IMR-90 (cell line): ENCODE data around the gene ASB1. TPM values are rescaled to one million over a fixed set of nuclear protein-coding genes. Genes with fewer than 3 reads are reported as not detected.

ENCODE experiments used
- ATAC-seq: fragments of 200-7000 bp; cut with Tn5 transposase; 2 replicates; pipeline ENCODE4 v1.9.1; 2020; ENCODE audit warnings: low read depth, mild to moderate bottlenecking, moderate library complexity
- BruUV-seq: library from RNA; stranded (reverse); fragments of 400-500 nt; replicated peaks from 2 replicates; lab custom pipeline; 2021; lab: Mats Ljungman, UMichigan
- CTCF ChIA-PET: fragments of 300-600 bp; formaldehyde crosslinking; extraction: SDS; loops from one replicate; lab custom pipeline; 2021; ENCODE audit warnings: antibody characterized with exemption; lab: Yijun Ruan, JAX
- POLR2A ChIA-PET: fragments of 300-600 bp; sonication (Branson Sonifier 250); formaldehyde crosslinking; loops from one replicate; lab custom pipeline; 2022; ENCODE audit warnings: antibody characterized with exemption; ENCODE audit not compliant: unreplicated experiment; lab: Charles Lee
- DNase-seq: peaks from one replicate; pipeline ENCODE4 v3.0.0; 2013
- H2AFZ ChIP-seq: replicated peaks from 2 replicates; pipeline ENCODE3; 2013; ENCODE audit warnings: low read length, mild to moderate bottlenecking; ENCODE audit not compliant: poor library complexity
- H2AK5ac ChIP-seq: 2 replicates; pipeline ENCODE4 v1.6.1; 2013; ENCODE audit warnings: low read depth, low read length, inconsistent platforms
- H2AK9ac ChIP-seq: replicated peaks from 2 replicates; pipeline ENCODE3; 2013; ENCODE audit warnings: mild to moderate bottlenecking, low read depth, low read length, moderate library complexity; ENCODE audit not compliant: poor library complexity
- H2BK120ac ChIP-seq: 2 replicates; pipeline ENCODE4 v1.6.1; 2013; ENCODE audit warnings: low read depth, low read length, inconsistent platforms
- H2BK15ac ChIP-seq: 3 replicates; pipeline ENCODE4 v1.6.1; 2013; ENCODE audit warnings: low read depth, low read length, inconsistent platforms
- H2BK20ac ChIP-seq: 2 replicates; pipeline ENCODE4 v1.6.1; 2013; ENCODE audit warnings: low read depth, mild to moderate bottlenecking, inconsistent platforms, low read length, moderate library complexity
- H2BK5ac ChIP-seq: 2 replicates; pipeline ENCODE4 v1.6.1; 2013; ENCODE audit warnings: mild to moderate bottlenecking, low read depth, low read length, inconsistent platforms; ENCODE audit not compliant: poor library complexity, severe bottlenecking
- H3K14ac ChIP-seq: replicated peaks from 2 replicates; pipeline ENCODE4 v1.6.1; 2013; ENCODE audit warnings: low read depth, low read length, inconsistent platforms
- H3K18ac ChIP-seq: 2 replicates; pipeline ENCODE4 v1.6.1; 2013; ENCODE audit warnings: low read depth, low read length, control low read depth
- H3K23ac ChIP-seq: 2 replicates; pipeline ENCODE4 v1.6.1; 2013; ENCODE audit warnings: low read depth, low read length, inconsistent platforms
- H3K27ac ChIP-seq: 2 replicates; pipeline ENCODE4 v1.5.1; 2013; ENCODE audit warnings: mild to moderate bottlenecking, control low read depth, low read length; ENCODE audit not compliant: insufficient read depth
- H3K27me3 ChIP-seq: 2 replicates; pipeline ENCODE4 v1.6.1; 2013; ENCODE audit warnings: low read length; ENCODE audit not compliant: control insufficient read depth, insufficient read depth
- H3K36me3 ChIP-seq: 2 replicates; pipeline ENCODE4 v1.6.1; 2013; ENCODE audit warnings: low read length, mixed read lengths; ENCODE audit not compliant: control insufficient read depth, insufficient read depth
- H3K4ac ChIP-seq: 2 replicates; pipeline ENCODE4 v1.6.1; 2013; ENCODE audit warnings: low read depth, low read length, inconsistent platforms
- H3K4me1 ChIP-seq: 2 replicates; pipeline ENCODE4 v1.6.1; 2013; ENCODE audit warnings: low read length, mixed read lengths; ENCODE audit not compliant: control insufficient read depth, insufficient read depth
- H3K4me2 ChIP-seq: 2 replicates; pipeline ENCODE4 v1.6.1; 2013; ENCODE audit warnings: low read depth, mild to moderate bottlenecking, control low read depth, low read length, moderate library complexity
- H3K4me3 ChIP-seq: 2 replicates; pipeline ENCODE4 v1.5.1; 2013; ENCODE audit warnings: low read depth, mild to moderate bottlenecking, control low read depth, low read length, moderate library complexity; ENCODE audit not compliant: insufficient read depth
- H3K56ac ChIP-seq: 2 replicates; pipeline ENCODE4 v1.6.1; 2013; ENCODE audit warnings: low read length, inconsistent platforms; ENCODE audit not compliant: insufficient read depth; ENCODE audit errors: extremely low read depth
- H3K79me1 ChIP-seq, 2 experiments: 2 replicates each; pipeline ENCODE4 v1.6.1; 2013; ENCODE audit warnings: low read length in 2 of 2, inconsistent platforms in 1 of 2, low read depth in 1 of 2
- H3K9ac ChIP-seq: 2 replicates; pipeline ENCODE4 v1.6.1; 2013; ENCODE audit warnings: low read depth, low read length, control low read depth
- H3K9me1 ChIP-seq: 2 replicates; pipeline ENCODE4 v1.6.1; 2013; ENCODE audit warnings: low read length, inconsistent platforms; ENCODE audit not compliant: insufficient read depth
- H3K9me3 ChIP-seq: 2 replicates; pipeline ENCODE4 v1.6.1; 2013; ENCODE audit warnings: low read length; ENCODE audit not compliant: control insufficient read depth, insufficient read depth
- H4K20me1 ChIP-seq: 2 replicates; pipeline ENCODE4 v1.6.1; 2013; ENCODE audit warnings: low read length, inconsistent platforms; ENCODE audit not compliant: insufficient read depth
- H4K5ac ChIP-seq: 2 replicates; pipeline ENCODE4 v1.6.1; 2013; ENCODE audit warnings: mild to moderate bottlenecking, low read depth, low read length, control low read depth
- H4K8ac ChIP-seq, 2 experiments: 2 replicates each; pipeline ENCODE4 v1.6.1; 2013; ENCODE audit warnings: low read depth in 2 of 2, low read length in 2 of 2, control low read depth in 1 of 2, inconsistent platforms in 1 of 2
- H4K91ac ChIP-seq: 2 replicates; pipeline ENCODE4 v1.6.1; 2013; ENCODE audit warnings: low read depth, low read length, inconsistent platforms; ENCODE audit not compliant: insufficient read depth
- CEBPB ChIP-seq: IDR thresholded peaks from 2 replicates; pipeline ENCODE4 v1.6.1; 2012; ENCODE audit warnings: low read depth, low read length, improper control_type of control experiment
- CHD1 ChIP-seq: IDR thresholded peaks from 2 replicates; pipeline ENCODE4 v1.6.1; 2012; ENCODE audit warnings: low read depth, low read length, improper control_type of control experiment
- FOS ChIP-seq: fragments of 150-350 bp; IDR thresholded peaks from 2 replicates; pipeline ENCODE4 v1.6.1; 2016; ENCODE audit warnings: low read depth, low read length
- MAFK ChIP-seq: IDR thresholded peaks from 2 replicates; pipeline ENCODE4 v1.6.1; 2012; ENCODE audit warnings: low read depth, low read length, improper control_type of control experiment
- POLR2A ChIP-seq: IDR thresholded peaks from 2 replicates; pipeline ENCODE4 v1.6.1; 2012; ENCODE audit warnings: mild to moderate bottlenecking, low read depth, low read length
- RCOR1 ChIP-seq: IDR thresholded peaks from 2 replicates; pipeline ENCODE4 v1.6.1; 2012; ENCODE audit warnings: mild to moderate bottlenecking, low read length, improper control_type of control experiment; ENCODE audit not compliant: insufficient replicate concordance
- WGBS, 2 experiments: methylation state at CpG; one replicate each; pipeline versions ENCODE4 v1.1.5 to v1.1.7; 2013; ENCODE audit warnings: missing lambda C conversion rate in 2 of 2; ENCODE audit not compliant: insufficient read length in 1 of 2; ENCODE audit errors: extremely low coverage in 2 of 2; 5-methylcytosine and 5-hydroxymethylcytosine counted together
- dilution Hi-C: fragments of 300-500 bp; cut with HindIII; formaldehyde crosslinking; loops from one replicate; pipeline ENCODE4 v1.14.3; 2018; ENCODE audit warnings: low sequenced_read_pairs; ENCODE audit not compliant: unreplicated experiment
- in situ Hi-C: fragments of 300-500 bp; cut with MboI; formaldehyde crosslinking; loops from 3 replicates; pipeline ENCODE4 v1.14.3; 2019; ENCODE audit warnings: low sequenced_read_pairs, inconsistent platforms, mixed read lengths
- intact Hi-C: fragments of 100-400 bp; cut with micrococcal nuclease; formaldehyde crosslinking; loops from 2 replicates; pipeline ENCODE4 v1.10.0; 2022
- polyA plus RNA-seq, 3 experiments: library from polyadenylated mRNA; depleted of rRNA; stranded (reverse); fragments of >200 nt; gene quantifications; 2 replicates each; pipeline ENCODE4 v1.2.3, GENCODE V29; 2012; ENCODE audit warnings: low replicate concordance in 1 of 3
- total RNA-seq: library from RNA; depleted of rRNA; stranded (reverse); fragments of >200 nt; gene quantifications from 2 replicates; pipeline ENCODE4 v1.2.3, GENCODE V29; 2012
- TF ChIP-seq, protein P1 (sequence below): conservative IDR thresholded peaks from 2 replicates; pipeline ENCODE4 v1.5.1; 2012; ENCODE audit warnings: mild to moderate bottlenecking, low read depth, low read length, improper control_type of control experiment

Gene ASB1
- total and polyA plus RNA-seq, 2 of the 4 experiments (the other 2 are of a cell fraction) = 23.5 to 37.3 TPM

- Histone ChIP-seq H3K23ac (no peak overlapping the region), H4K91ac (no peak overlapping the region), H3K4me1 (no peaks in the 10 kb centered on the region), H2BK15ac (no peak overlapping the region), H3K27me3 (no peaks in the 10 kb centered on the region), H3K4ac (no peak overlapping the region), H3K4me3 (no peak overlapping the region), H3K79me1 (no peaks in the 10 kb centered on the region), H2BK5ac (no peak overlapping the region), H3K4me2 (no peak overlapping the region), H2AFZ (no peak overlapping the region), H3K9me1 (no peaks in the 10 kb centered on the region), H3K56ac (no peak overlapping the region), H3K9ac (no peak overlapping the region), H2AK9ac (no peak overlapping the region), H3K18ac (no peak overlapping the region), H3K36me3 (no peaks in the 10 kb centered on the region), H4K5ac (no peak overlapping the region), H2BK20ac (no peak overlapping the region), H3K14ac (no peak overlapping the region), H3K27ac (no peak overlapping the region), H4K20me1 (no peaks in the 10 kb centered on the region), H4K8ac (no peak overlapping the region), H3K9me3 (peaks cover 7% of the 10 kb centered on the region), H2BK120ac (no peak overlapping the region), H2AK5ac (no peak overlapping the region)
- ChIA-PET POLR2A (no interaction called here), CTCF (interaction anchor here (0.6 kb wide), 1 partner anchor 311 kb away, joined by 3 read pairs; no protein-coding TSS in a partner anchor)
- dilution Hi-C loops = no loop called here
- BruUV-seq = no TSS peak
- in situ Hi-C loops = no loop called here
- no peak for DNase-seq
- no CpG with 5 or more reads among the region's 1 CpG for WGBS, 2 experiments
- no peak for ATAC-seq
- no peak for TF ChIP-seq POLR2A
- TF ChIP-seq FOS = no peak
- TF ChIP-seq CEBPB = no peak
- TF ChIP-seq RCOR1 = no peak
- TF ChIP-seq, protein P1, sequence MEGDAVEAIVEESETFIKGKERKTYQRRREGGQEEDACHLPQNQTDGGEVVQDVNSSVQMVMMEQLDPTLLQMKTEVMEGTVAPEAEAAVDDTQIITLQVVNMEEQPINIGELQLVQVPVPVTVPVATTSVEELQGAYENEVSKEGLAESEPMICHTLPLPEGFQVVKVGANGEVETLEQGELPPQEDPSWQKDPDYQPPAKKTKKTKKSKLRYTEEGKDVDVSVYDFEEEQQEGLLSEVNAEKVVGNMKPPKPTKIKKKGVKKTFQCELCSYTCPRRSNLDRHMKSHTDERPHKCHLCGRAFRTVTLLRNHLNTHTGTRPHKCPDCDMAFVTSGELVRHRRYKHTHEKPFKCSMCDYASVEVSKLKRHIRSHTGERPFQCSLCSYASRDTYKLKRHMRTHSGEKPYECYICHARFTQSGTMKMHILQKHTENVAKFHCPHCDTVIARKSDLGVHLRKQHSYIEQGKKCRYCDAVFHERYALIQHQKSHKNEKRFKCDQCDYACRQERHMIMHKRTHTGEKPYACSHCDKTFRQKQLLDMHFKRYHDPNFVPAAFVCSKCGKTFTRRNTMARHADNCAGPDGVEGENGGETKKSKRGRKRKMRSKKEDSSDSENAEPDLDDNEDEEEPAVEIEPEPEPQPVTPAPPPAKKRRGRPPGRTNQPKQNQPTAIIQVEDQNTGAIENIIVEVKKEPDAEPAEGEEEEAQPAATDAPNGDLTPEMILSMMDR = no peak
- no peak for TF ChIP-seq CHD1
- no peak for TF ChIP-seq MAFK
- intact Hi-C loops = no loop called here
Observed at GRCh38 chr2:238473523-238473922, 46.8 kb downstream of the ASB1 start.
